Measurements from ENCODE around the gene GPR158.

The GPR158 gene

GRCh38 chr10:25522946-25523608 is 348.3 kb downstream of the GPR158 start:
- in situ Hi-C loops (cut with MboI; ENCODE audit: low sequenced_read_pairs, unreplicated experiment): no loop called here
- no peak for DNase-seq (ENCODE audit: low spot score)

GRCh38 chr10:25530306-25530705 is 355.5 kb downstream of the GPR158 start:
- in situ Hi-C loops (cut with MboI; ENCODE audit: low sequenced_read_pairs, unreplicated experiment): no loop called here
- no peak for DNase-seq (ENCODE audit: low spot score)
- no peak for TF ChIP-seq CTCF (IDR thresholded peaks at IDR 0.05; ENCODE audit: borderline replicate concordance, control extremely low read depth, extremely low read depth, insufficient read depth, missing control alignments)

More at GRCh38 chr10:25522946-25523608, 348.3 kb downstream of the GPR158 start:
- TF ChIP-seq CTCF (IDR thresholded peaks at IDR 0.05; ENCODE audit: borderline replicate concordance, control extremely low read depth, extremely low read depth, insufficient read depth, missing control alignments): no peak

GRCh38 chr10:25531457-25532061 is 356.8 kb downstream of the GPR158 start:
- in situ Hi-C loops (cut with MboI; ENCODE audit: low sequenced_read_pairs, unreplicated experiment): no loop called here
- DNase-seq (ENCODE audit: low spot score): no peak
- TF ChIP-seq CTCF (IDR thresholded peaks at IDR 0.05; ENCODE audit: borderline replicate concordance, control extremely low read depth, extremely low read depth, insufficient read depth, missing control alignments): no peak

- no peak for TF ChIP-seq CTCF (IDR thresholded peaks at IDR 0.05; ENCODE audit: borderline replicate concordance, control extremely low read depth, extremely low read depth, insufficient read depth, missing control alignments)
- in situ Hi-C loops (cut with MboI; ENCODE audit: low sequenced_read_pairs, unreplicated experiment): no loop called here
- DNase-seq (ENCODE audit: low spot score): no peak
Measured at GRCh38 chr10:25532213-25532612, 357.4 kb downstream of the GPR158 start.

- DNase-seq (ENCODE audit: low spot score): no peak
- in situ Hi-C loops (cut with MboI; ENCODE audit: low sequenced_read_pairs, unreplicated experiment): no loop called here
- TF ChIP-seq CTCF (IDR thresholded peaks at IDR 0.05; ENCODE audit: borderline replicate concordance, control extremely low read depth, extremely low read depth, insufficient read depth, missing control alignments): no peak
Measured at GRCh38 chr10:25536027-25536426, 361.2 kb downstream of the GPR158 start.

- DNase-seq (ENCODE audit: low spot score): no peak
- in situ Hi-C loops (cut with MboI; ENCODE audit: low sequenced_read_pairs, unreplicated experiment): no loop called here
- TF ChIP-seq CTCF (IDR thresholded peaks at IDR 0.05; ENCODE audit: borderline replicate concordance, control extremely low read depth, extremely low read depth, insufficient read depth, missing control alignments): no peak
Measured at GRCh38 chr10:25547382-25547781, 372.6 kb downstream of the GPR158 start.

Data from GM13976 (cell line).